GM21786 (cell line): ENCODE data around the gene CD101.

Experiments used
- ATAC-seq: cut with Tn5 transposase; IDR thresholded peaks from one replicate; pipeline ENCODE4 v1.9.1; 2021; ENCODE audit not compliant: unreplicated experiment

Gene CD101

DNA sequence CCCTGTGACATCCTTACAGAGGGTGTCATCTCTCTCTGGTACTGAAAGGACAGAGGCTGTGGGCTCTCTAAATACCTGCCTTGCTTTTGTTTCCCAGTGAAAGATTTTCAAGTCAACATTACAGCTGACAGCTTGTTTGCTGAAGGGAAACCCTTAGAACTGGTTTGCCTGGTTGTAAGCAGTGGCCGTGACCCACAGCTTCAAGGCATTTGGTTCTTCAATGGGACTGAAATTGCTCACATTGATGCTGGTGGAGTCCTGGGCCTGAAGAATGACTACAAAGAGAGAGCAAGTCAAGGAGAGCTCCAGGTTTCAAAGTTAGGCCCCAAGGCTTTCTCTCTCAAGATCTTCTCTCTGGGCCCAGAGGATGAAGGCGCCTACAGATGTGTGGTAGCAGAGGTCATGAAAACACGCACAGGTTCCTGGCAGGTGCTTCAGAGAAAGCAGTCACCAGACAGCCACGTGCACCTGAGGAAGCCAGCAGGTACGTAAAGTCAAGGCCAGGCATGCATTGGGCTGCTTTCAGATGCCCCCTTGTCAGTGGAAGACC, 11.8 kb downstream of the CD101 start:
- no peak for ATAC-seq

DNA sequence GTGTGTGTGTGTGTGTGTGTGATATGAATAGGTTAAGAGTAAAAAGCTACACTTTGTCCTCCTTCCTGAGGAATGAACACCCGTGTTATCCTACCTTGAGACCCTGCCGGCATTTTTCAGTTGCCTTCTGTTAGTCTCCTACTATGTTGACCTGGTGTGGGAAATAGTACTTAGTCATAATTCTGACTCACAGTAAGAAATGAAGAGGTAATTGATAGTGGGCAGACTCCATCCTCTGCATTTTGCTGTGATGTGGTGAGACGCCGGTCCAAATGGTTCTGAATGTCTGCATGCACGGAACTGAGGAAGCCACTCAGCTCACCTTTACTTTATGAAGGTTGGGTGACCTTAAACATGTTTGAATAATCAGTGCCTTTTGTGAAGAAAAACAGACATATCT, 12.6 kb downstream of the CD101 start:
- ATAC-seq = no peak

DNA sequence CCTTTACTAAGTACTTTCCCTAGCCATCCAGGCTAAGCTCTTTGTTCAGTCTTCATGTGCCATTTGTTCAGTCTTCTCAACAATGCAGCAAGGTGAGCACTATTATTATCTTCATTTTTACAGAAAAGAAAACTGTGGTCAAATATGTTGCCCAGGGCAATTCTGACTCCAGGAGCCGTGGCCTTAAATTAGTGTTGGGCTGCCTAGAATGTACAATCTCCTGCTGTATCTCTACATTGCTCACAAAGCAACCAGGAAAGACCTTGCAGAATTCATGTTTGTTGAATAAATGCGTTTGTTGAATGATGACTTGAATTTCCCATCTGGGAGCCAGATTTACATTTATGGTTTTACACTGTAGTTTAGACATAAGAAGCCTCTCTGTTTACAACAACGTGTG, 14.2 kb downstream of the CD101 start:
- ATAC-seq = no peak

- ATAC-seq = no peak
These were observed 15.5 kb downstream of the CD101 start for GRCh38 chr1:117017062-117017461.

GRCh38 chr1:117017648-117018047, 16.1 kb downstream of the CD101 start:
- no peak for ATAC-seq

GRCh38 chr1:117020526-117021156, 19.1 kb downstream of the CD101 start:
- no peak for ATAC-seq

GRCh38 chr1:117022114-117022513, 20.6 kb downstream of the CD101 start:
- ATAC-seq = no peak

DNA sequence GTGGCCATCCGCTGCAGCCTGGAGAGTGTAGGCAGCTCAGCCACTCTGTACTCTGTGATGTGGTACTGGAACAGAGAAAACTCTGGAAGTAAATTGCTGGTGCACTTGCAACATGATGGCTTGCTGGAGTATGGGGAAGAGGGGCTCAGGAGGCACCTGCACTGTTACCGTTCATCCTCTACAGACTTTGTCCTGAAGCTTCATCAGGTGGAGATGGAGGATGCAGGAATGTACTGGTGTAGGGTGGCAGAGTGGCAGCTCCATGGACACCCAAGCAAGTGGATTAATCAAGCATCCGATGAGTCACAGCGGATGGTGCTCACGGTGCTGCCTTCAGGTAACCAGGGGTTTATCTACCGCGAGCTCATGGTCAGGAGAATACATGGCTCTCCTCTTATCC, 24.0 kb downstream of the CD101 start:
- ATAC-seq = no peak

DNA sequence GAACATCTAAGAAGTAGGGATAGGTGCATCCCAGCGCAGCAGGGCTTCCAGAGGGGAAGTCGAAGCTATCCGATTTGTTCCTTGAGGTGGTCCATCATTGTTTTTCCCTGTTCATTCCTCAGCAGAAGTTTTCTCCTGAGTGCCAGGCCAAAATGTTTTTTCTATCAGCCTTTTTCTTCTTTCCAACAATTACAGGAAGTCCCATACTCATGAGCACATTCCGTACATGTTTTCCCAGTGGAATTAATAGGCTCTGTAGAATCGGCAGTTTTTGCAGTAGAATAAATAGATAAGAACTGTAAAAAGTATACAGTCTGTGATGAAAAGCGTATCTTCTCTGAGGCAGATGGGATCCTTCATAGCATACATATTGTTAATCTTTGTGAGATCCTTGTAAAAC, 24.8 kb downstream of the CD101 start:
- ATAC-seq = no peak

- ATAC-seq = no peak
These were observed 28.1 kb downstream of the CD101 start for GRCh38 chr1:117029685-117030084.

DNA sequence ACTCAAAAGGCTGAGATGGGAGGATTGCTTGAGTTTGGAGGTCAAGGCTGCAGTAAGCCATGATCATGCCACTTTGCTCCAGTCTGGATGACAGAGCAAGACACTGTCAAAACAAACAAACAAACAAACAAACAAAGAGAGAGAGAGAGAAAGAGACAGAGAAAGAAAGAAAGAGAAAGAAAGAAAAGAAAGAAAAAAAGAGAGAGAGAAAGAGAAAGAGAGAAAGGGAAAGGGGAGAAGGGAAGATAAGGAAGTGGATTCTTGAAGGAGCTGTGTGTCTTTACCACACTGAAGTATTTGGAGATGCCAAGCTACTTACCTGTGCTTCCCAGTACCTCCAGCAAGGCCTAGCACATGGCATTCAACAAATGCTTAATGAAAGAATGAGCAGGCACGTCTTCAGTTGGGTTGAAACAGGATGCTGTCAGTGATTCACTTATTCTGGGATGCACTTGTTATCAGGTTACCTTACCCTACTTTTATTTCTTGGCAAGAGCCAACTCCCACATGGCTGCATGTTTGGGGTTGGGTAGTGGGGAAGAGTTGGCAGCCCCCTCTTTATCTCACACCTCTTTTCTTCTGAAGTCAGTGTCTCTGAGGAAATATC, 28.8 kb downstream of the CD101 start:
- ATAC-seq = no peak

DNA sequence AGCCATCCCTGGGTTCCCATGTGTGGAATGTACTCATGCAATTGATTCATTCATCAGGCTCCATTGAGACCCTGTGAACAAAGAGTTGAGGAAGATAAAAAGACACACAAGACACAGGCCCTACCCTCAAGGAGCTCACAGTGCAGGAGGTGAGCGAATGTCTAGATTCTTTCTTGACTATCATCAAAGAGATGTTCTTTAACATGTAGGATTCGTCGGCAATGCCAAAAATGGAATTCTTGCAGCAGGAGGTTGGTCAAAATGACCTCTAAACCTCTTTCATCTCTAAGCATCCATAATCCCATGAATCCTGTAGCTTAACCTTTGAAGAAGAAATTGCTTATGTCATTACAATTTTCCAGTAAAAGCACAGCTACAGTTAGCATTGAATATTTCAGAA, 30.7 kb downstream of the CD101 start:
- ATAC-seq = no peak

DNA sequence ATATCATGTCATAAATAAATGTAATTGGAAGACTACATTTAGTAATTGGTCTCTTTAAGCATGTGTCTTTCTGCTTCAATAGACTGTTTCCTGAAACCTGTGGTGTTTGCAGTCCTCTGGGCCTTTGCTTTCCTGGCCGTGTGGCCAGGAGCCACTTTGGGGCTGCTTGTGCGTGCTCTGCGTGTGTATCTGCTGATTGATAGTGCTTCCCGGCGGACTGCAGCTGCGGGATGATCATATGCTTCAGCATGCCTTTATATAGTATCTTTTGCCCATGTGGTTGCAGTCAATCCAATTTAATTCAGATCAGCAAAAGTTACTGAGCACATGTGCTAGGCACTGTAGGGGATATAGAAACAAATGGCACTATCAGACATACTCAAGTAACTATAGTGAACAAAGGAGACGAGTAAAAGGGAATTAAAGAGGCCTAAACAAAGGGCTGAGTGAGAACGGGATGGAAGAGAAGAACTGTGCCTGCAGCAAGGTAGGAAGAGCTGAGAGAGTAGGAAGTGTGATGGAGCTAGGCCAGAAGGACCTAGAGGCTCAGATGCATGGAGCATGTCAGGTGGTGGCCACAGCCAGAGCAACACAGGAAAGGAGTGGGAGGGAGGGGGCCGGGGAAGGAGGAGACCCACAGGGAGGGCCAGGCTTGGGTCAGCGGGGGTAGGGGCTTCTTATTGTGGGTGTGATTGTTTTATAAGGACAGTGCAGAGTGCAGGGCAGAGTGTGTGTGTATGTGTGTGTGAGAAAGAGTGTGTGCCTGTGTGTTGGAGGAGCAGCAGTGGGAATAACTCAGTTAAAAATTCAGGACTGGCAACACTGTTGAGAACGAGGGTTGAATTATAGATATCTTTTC, 31.4 kb downstream of the CD101 start:
- ATAC-seq = no peak

DNA sequence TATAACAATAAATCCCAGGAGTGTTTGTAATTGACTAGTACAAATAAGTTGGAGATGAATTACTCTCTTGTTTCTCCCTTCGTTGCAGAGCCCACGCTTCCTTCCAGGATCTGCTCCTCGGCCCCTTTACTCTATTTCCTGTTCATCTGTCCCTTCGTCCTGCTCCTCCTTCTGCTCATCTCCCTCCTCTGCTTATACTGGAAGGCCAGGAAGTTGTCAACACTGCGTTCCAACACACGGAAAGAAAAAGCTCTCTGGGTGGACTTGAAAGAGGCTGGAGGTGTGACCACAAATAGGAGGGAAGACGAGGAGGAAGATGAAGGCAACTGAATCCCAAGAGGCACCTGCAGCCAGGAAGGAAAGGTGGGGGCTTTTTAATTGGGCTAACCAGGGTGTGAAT, 32.2 kb downstream of the CD101 start:
- no peak for ATAC-seq

DNA sequence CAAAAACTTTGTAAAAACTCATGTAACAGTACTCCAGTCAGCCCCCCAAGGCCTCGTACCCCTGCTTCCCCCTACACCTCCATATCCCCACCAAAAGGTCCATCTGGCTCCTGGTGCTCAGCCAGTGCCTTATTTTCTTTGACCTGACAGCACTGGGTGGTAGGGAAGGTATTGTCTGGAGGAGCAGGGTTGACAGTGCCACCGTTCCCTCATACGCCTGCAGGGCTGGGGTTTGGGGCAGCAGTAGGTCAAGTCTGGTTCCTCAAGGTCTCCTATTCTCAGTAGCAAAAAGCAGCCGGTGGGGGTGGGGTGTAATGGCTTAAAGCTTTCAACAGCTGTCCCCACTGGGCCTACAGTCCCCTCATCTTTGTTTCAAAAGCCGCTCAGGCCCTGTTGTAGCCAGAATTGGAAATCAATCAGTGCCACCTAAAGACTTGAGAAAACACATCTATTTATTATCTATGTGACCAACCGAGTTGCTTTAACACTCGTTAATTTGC, 33.3 kb downstream of the CD101 start:
- ATAC-seq = no peak

DNA sequence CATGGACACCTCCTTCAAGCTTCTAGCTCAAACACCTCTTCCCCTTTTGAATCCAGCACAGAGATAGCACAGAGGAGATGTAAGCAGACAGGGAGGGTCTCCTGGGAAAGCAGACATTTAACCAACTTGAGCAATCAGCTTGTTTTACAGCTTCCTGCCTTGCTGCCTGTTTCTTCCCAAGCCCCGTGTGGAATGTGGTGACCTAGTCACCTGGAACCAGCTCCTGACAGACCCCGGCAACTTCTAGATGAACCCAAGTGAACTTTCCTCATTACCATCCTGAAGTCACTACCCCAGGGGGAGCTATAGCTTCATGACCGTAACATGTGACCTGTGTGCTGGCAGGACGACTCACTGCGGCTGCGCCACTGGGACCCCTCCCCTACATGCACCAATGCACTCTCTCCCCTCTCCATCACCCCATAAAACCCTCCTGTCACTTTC, 34.5 kb downstream of the CD101 start:
- no peak for ATAC-seq

GRCh38 chr1:117037802-117038201, 36.2 kb downstream of the CD101 start:
- no peak for ATAC-seq

- no peak for ATAC-seq
These were observed 36.7 kb downstream of the CD101 start for GRCh38 chr1:117038236-117038635.

- no peak for ATAC-seq
These were observed 42.7 kb downstream of the CD101 start for GRCh38 chr1:117044217-117044616.

DNA sequence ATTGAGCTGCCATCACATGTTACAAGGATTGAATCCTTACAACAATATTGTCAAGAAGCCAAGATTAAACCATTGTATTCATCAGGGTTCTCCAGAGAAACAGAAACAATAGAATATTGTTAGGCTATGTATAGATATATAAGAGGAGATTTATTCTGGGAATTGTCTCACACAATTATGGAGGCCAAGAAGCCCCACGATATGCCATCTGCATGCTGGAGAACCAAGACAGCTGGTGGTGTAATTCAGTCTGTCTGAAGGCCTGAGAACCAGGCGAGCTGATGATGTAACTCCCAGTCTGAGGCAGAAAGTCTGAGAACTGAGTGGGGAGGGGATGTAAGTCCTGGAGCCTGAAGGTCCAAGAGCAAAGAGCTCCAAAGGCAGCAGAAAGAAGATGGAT, 44.1 kb downstream of the CD101 start:
- no peak for ATAC-seq

GRCh38 chr1:117046781-117047180, 45.2 kb downstream of the CD101 start:
- ATAC-seq = no peak

DNA sequence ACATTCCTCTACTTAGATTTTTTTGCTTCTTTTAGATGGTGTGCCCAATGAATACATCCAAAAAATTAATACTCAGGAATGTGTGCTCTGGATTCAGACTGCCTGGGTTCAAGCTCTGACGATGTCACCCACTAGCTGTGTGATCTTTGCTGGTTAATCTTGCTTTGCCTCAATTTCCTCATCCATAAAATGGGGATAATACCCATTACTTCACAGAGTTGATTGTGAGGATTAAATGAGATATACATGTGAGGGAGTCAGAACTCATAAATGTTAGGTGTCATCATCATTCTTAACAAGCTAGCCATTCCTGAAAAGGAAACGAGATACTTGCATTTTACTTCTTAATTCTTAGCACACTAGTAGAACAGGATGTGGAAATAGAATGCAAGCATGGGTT, 45.7 kb downstream of the CD101 start:
- ATAC-seq = no peak
